HFFc6 (cell line): ENCODE data around the gene CIITA. TPM values are rescaled to one million over a fixed set of nuclear protein-coding genes. Genes with fewer than 3 reads are reported as not detected.

Experiments used
- DNase-seq: peaks from one replicate; pipeline ENCODE4 v3.0.0-alpha.2; 2018
- H3K27ac Mint-ChIP-seq: 2 replicates; pipeline ENCODE4 v1.8.0; 2020; ENCODE audit warnings: mild to moderate bottlenecking, mixed read lengths
- H3K27me3 Mint-ChIP-seq: 2 replicates; pipeline ENCODE4 v1.8.0; 2021; ENCODE audit warnings: mild to moderate bottlenecking, moderate library complexity, mixed read lengths; ENCODE audit not compliant: insufficient read depth
- H3K36me3 Mint-ChIP-seq: 2 replicates; pipeline ENCODE4 v1.8.0; 2021; ENCODE audit warnings: low read depth, mixed read lengths
- H3K4me1 Mint-ChIP-seq: 2 replicates; pipeline ENCODE4 v1.8.0; 2020; ENCODE audit warnings: low read depth, mixed read lengths
- H3K4me3 Mint-ChIP-seq: 2 replicates; pipeline ENCODE4 v1.8.0; 2020; ENCODE audit warnings: mild to moderate bottlenecking, moderate library complexity, mixed read lengths
- H3K9me3 Mint-ChIP-seq: 2 replicates; pipeline ENCODE4 v1.8.0; 2020; ENCODE audit warnings: mild to moderate bottlenecking, mixed read lengths
- CTCF ChIP-seq: fragments of 200-600 bp; sonication (generic); IDR thresholded peaks from 2 replicates; pipeline ENCODE4 v1.5.0; 2021; ENCODE audit warnings: antibody characterized with exemption, mild to moderate bottlenecking
- total RNA-seq, 6 experiments: library from RNA; stranded (reverse); fragmentation: NEBNext Ultra II Directional; extraction: Animal tissue kit (Norgen Biotek cat#: 25700); gene quantifications; 2 replicates in 1 of 6; 3 replicates in 5 of 6; pipeline ENCODE4 v1.2.3, GENCODE V29; 2021

Gene CIITA
- total RNA-seq, 6 experiments from 2014 or later: 0.11 to 0.24 (median 0.13) TPM; not detected in 1

GRCh38 chr16:10947211-10947787 lies 70.3 kb downstream of the CIITA start:
- DNase-seq: no peak
- Mint-ChIP-seq H3K9me3 (no peaks in the 10 kb centered on the region), H3K36me3 (no peaks in the 10 kb centered on the region), H3K4me3 (no peak overlapping the region), H3K27me3 (peaks cover 2% of the 10 kb centered on the region), H3K4me1 (peaks cover 80% of the 10 kb centered on the region), H3K27ac (no peak overlapping the region; the same call in 1 of the 2 replicates)
- peak; percentile 25; the same call in 1 of the 2 replicates for TF ChIP-seq CTCF

GRCh38 chr16:10949424-10949970 lies 72.5 kb downstream of the CIITA start:
- peak; percentile 27; the same call in 1 of the 2 replicates for TF ChIP-seq CTCF
- H3K27me3 Mint-ChIP-seq: peaks cover 1% of the 10 kb centered on the region
- peak overlapping the region; percentile 13; the same call in 1 of the 2 replicates for H3K27ac Mint-ChIP-seq
- peaks cover 79% of the 10 kb centered on the region for H3K4me1 Mint-ChIP-seq
- no peak overlapping the region for H3K4me3 Mint-ChIP-seq
- no peaks in the 10 kb centered on the region for H3K36me3 Mint-ChIP-seq
- no peak for DNase-seq
- H3K9me3 Mint-ChIP-seq: no peaks in the 10 kb centered on the region

DNA sequence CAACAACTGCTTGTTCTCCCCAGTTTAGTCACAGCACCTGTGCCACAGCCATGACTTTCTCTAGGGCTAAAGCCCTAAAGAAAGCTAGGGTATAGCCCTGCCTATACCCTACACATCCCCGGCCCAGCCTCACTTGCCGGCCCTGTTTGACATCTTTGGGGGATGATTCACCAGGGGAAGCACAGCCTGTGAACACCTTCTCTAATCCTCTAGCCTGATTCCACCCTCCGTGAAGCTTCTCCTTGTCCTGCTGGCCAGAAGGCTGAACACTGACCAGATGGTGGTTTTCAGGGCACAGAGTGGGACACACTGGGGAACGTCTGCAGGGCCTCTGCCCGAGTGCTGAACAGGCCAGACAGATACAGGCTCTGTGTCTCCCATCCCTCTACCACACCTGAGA lies 73.4 kb downstream of the CIITA start:
- no peak for TF ChIP-seq CTCF
- H3K4me3 Mint-ChIP-seq: 0 out of 2 replicates have a peak overlapping the region, but pooled peaks have one; percentile 13

DNA sequence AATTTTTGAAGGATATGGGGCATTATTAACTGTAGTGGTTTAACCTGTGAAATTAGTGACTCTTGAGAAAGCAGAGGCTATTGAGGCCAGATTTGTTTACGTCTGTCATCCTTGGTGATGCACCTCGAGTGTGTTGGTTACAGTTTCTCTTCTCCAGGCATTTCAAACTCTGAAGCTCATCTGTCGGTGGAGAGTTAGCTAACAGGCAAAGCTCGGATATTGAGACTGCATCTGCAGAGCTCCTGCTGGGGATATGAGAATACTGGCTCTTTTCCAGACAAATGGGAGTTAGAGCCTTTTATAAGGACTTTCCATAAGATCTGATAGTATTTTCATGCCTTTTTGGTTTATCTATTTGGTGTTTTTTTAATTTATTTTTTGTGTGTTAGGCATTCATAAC lies 74.0 kb downstream of the CIITA start:
- H3K27me3 Mint-ChIP-seq: no peaks in the 10 kb centered on the region; the same call in none of the 2 replicates
- no peaks in the 10 kb centered on the region for H3K9me3 Mint-ChIP-seq
- H3K36me3 Mint-ChIP-seq: no peaks in the 10 kb centered on the region
- no peak for TF ChIP-seq CTCF
- no peak for DNase-seq
- H3K4me3 Mint-ChIP-seq: no peak overlapping the region
- no peak overlapping the region for H3K27ac Mint-ChIP-seq
- H3K4me1 Mint-ChIP-seq: peaks cover 72% of the 10 kb centered on the region

More for the DNA sequence above, 73.4 kb downstream of the CIITA start:
- Mint-ChIP-seq H3K4me1 (peaks cover 79% of the 10 kb centered on the region), H3K9me3 (no peaks in the 10 kb centered on the region), H3K36me3 (no peaks in the 10 kb centered on the region), H3K27ac (peak overlapping the region; percentile 51; the same call in 1 of the 2 replicates), H3K27me3 (no peaks in the 10 kb centered on the region; the same call in none of the 2 replicates)
- no peak for DNase-seq

DNA sequence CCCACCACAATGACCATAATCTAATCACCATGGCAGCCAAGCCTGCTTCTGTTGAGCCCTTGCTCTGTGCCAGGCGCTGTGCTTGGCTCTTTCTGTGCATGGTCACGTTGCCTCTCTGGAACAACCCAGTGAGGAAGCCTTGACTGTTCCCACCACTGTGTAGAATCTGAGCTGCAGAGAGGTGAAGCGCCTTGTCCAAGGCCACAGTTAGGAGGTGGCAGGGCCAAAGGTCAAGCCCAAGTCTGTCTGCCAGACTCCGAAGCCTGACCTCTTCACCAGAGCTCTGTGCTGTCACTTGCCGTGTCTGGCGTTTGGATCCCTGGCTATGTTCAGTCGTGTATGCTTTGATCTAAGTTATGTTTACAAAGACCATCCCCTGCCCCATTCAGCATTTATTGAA lies 77.9 kb downstream of the CIITA start:
- Mint-ChIP-seq H3K27ac (peak overlapping the region; percentile 36), H3K36me3 (peaks cover 5% of the 10 kb centered on the region; the same call in 1 of the 2 replicates), H3K27me3 (no peaks in the 10 kb centered on the region; the same call in none of the 2 replicates), H3K9me3 (no peaks in the 10 kb centered on the region), H3K4me3 (no peak overlapping the region), H3K4me1 (peaks cover 67% of the 10 kb centered on the region)
- TF ChIP-seq CTCF: no peak
- no peak for DNase-seq
